ENCODE results near the gene NFIA.

GRCh38 chr1:61330571-61330970, 248.2 kb downstream of the NFIA start:
- no peak for TF ChIP-seq CTCF (conservative IDR thresholded peaks at IDR 0.05; ENCODE audit: low read length)
- TF ChIP-seq EZH2phosphoT487 (IDR thresholded peaks at IDR 0.05; ENCODE audit: borderline replicate concordance), result no peak

Data from Loucy (cell line).